Psoas muscle (tissue), 8 donors: ENCODE data around the gene ADAMTS16. TPM values are rescaled to one million over a fixed set of nuclear protein-coding genes. Genes with fewer than 3 reads are reported as not detected.

Experiments
- ATAC-seq, 4 donors: fragments of 200-7000 bp; cut with Tn5 transposase; one replicate each; pipeline ENCODE4 v1.9.1; 2020; ENCODE audit warnings: moderate library complexity in 3 of 4, mild to moderate bottlenecking in 2 of 4
- DNase-seq, 2 donors: peaks; one replicate each; pipeline ENCODE4 v3.0.0-alpha.2; 2020
- H3K27ac ChIP-seq: fragments of 200-600 bp; one replicate; pipeline ENCODE4 v1.8.0; 2022
- H3K27me3 ChIP-seq, 3 donors: fragments of 200-600 bp in 1 of 3; one replicate each; pipeline versions ENCODE4 v1.6.1 to v1.8.0; 2013 to 2022; ENCODE audit warnings: low read length in 2 of 3, mild to moderate bottlenecking in 2 of 3, moderate library complexity in 1 of 3; ENCODE audit not compliant: insufficient read depth in 3 of 3
- H3K36me3 ChIP-seq, 2 donors: fragments of 200-600 bp in 1 of 2; one replicate each; pipeline versions ENCODE4 v1.6.1 to v1.8.0; 2013 to 2022; ENCODE audit warnings: low read depth in 1 of 2, mild to moderate bottlenecking in 1 of 2, moderate library complexity in 1 of 2; ENCODE audit not compliant: insufficient read depth in 1 of 2
- H3K4me1 ChIP-seq: fragments of 200-600 bp; one replicate; pipeline ENCODE4 v1.8.0; 2022
- H3K4me3 ChIP-seq: fragments of 200-600 bp; one replicate; pipeline ENCODE4 v1.8.0; 2022; ENCODE audit warnings: mild to moderate bottlenecking
- H3K9me3 ChIP-seq: fragments of 200-600 bp; one replicate; pipeline ENCODE4 v1.8.0; 2022
- WGBS, 3 donors: extraction: QIAGEN DNeasy Blood & Tissue Kit; methylation state at CpG; one replicate each; pipeline versions ENCODE4 v1.1.6 to v1.1.7; 2013; 5-methylcytosine and 5-hydroxymethylcytosine counted together
- intact Hi-C, 2 donors: fragments of 100-400 bp; cut with DNase I; formaldehyde crosslinking; loops; one replicate each; pipeline versions ENCODE4 v1.11.0 to v1.14.2; 2022
- long read RNA-seq, 2 donors: library from polyadenylated mRNA; unstranded; transcript quantifications; one replicate each; pipeline ENCODE4 v2.0.0, GENCODE V29; 2021
- polyA plus RNA-seq, 3 donors: library from polyadenylated mRNA; stranded (reverse); fragments of 200-250 nt; gene quantifications; one replicate each; pipeline ENCODE4 v1.2.3, GENCODE V29; 2013
- total RNA-seq, 4 donors: library from RNA; stranded (reverse); fragmentation: NEBNext Ultra II Directional in 2 of 4; extraction: Animal tissue kit (Norgen Biotek cat#: 25700) in 2 of 4; gene quantifications; one replicate each; pipeline versions ENCODE4 v1.2.1 to v1.2.4, GENCODE V29; 2021 to 2023
- TF ChIP-seq, protein P1 (sequence below): fragments of 200-600 bp; IDR thresholded peaks from one replicate; pipeline ENCODE4 v1.8.0; 2022; ENCODE audit warnings: antibody characterized with exemption
- donor health status: healthy with polysubstance abuse.
- donor health status: DM: no; HTN: no; CAD: no; lungs with moderate emphysema.
- donor health status: Bipolar disorder and iron deficiency.
- donor health status: healthy.
- donor health status: DM: yes; HTN: yes; CAD: no.
- donor health status: DM: no; HTN: no; CAD: no.
- donor health status: DM: no; HTN: no; CAD: no.
- donor health status: DM: yes; HTN: yes; CAD: no.

Gene ADAMTS16, protein sequence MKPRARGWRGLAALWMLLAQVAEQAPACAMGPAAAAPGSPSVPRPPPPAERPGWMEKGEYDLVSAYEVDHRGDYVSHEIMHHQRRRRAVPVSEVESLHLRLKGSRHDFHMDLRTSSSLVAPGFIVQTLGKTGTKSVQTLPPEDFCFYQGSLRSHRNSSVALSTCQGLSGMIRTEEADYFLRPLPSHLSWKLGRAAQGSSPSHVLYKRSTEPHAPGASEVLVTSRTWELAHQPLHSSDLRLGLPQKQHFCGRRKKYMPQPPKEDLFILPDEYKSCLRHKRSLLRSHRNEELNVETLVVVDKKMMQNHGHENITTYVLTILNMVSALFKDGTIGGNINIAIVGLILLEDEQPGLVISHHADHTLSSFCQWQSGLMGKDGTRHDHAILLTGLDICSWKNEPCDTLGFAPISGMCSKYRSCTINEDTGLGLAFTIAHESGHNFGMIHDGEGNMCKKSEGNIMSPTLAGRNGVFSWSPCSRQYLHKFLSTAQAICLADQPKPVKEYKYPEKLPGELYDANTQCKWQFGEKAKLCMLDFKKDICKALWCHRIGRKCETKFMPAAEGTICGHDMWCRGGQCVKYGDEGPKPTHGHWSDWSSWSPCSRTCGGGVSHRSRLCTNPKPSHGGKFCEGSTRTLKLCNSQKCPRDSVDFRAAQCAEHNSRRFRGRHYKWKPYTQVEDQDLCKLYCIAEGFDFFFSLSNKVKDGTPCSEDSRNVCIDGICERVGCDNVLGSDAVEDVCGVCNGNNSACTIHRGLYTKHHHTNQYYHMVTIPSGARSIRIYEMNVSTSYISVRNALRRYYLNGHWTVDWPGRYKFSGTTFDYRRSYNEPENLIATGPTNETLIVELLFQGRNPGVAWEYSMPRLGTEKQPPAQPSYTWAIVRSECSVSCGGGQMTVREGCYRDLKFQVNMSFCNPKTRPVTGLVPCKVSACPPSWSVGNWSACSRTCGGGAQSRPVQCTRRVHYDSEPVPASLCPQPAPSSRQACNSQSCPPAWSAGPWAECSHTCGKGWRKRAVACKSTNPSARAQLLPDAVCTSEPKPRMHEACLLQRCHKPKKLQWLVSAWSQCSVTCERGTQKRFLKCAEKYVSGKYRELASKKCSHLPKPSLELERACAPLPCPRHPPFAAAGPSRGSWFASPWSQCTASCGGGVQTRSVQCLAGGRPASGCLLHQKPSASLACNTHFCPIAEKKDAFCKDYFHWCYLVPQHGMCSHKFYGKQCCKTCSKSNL
- under 1 TPM in 3 of 4 donors, not detected in 1; 0.08 to 0.27 (median 0.21) TPM for total RNA-seq
- polyA plus RNA-seq, result under 1 TPM; 0.01 to 0.04 (median 0.01) TPM
- long read RNA-seq, donor 1, result 0 reads
- long read RNA-seq, donor 2, result 0 reads

DNA sequence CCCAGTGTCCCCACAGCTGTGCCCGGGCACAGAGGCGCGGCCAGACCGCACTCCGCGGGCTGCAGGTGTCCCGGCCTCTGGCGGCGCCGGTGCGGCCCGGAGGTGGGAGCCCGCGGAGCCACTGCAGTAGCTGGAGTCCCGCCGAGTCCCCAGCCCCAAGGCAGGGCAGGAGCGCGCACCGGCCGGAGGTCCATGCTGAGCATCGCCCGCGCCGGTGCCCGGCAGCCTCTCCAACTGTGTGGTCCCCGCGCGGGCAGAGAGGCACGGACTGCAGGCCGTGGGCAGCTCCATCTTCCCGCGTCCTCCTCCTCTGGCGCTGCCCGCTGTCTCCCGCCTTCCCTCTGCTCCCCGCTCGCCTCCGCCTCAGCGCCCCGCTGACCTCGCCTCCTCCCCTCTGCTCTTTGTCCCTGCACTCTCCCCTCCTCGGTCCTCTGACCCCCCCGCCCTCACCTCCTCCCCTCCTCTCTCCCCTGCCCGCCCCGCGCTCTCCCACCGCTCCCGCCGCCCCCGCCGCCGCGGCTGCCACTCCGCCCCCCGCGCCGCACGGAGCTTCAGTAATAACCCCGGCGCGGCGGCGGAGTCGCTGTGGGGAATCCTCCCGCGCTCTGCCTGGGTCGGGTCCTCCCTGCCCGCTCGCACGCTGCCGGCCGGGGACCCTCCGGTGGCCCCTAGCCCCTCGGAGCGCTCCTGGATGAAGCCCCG, at the start of gene ADAMTS16:
TSS of gene ADAMTS16 (plus strand) at position 554 of the 702 bp plus-strand sequence. CDS start at position 692, 138 bp downstream.
- TF ChIP-seq, protein P1, sequence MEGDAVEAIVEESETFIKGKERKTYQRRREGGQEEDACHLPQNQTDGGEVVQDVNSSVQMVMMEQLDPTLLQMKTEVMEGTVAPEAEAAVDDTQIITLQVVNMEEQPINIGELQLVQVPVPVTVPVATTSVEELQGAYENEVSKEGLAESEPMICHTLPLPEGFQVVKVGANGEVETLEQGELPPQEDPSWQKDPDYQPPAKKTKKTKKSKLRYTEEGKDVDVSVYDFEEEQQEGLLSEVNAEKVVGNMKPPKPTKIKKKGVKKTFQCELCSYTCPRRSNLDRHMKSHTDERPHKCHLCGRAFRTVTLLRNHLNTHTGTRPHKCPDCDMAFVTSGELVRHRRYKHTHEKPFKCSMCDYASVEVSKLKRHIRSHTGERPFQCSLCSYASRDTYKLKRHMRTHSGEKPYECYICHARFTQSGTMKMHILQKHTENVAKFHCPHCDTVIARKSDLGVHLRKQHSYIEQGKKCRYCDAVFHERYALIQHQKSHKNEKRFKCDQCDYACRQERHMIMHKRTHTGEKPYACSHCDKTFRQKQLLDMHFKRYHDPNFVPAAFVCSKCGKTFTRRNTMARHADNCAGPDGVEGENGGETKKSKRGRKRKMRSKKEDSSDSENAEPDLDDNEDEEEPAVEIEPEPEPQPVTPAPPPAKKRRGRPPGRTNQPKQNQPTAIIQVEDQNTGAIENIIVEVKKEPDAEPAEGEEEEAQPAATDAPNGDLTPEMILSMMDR, result no peak

DNA sequence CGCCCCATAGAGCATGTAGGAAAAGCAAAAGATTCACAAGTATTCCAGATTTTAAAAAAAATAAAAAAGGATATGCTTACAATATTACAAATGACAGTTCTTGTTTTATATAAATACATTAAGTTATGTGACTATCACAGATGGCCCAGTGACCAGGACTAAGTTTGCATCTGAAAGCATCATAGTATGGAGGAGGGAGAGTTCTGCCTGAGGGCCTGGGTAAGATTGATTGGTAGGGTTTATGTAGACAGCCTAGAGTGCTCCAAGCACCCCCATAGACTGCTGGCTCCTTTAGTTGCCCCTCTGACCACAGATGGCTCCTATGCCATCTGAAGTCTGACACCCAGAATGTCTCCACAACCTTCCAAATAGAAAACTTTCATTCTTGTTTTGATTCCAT, 48.0 kb upstream of the ADAMTS16 start:
- Histone ChIP-seq H3K4me1 (no peaks in the 10 kb centered on the region), H3K4me3 (no peak overlapping the region), H3K27ac (no peak overlapping the region), H3K9me3 (no peaks in the 10 kb centered on the region), H3K36me3 (no peaks in the 10 kb centered on the region), H3K27me3 (peaks cover 0 to 3% (median 0%) of the 10 kb centered on the region in 3 donors)
- WGBS, 3 donors, result 3 to 79% (median 36%) methylated on average over 1 of the region's 1 CpG
- TF ChIP-seq, protein P1, result no peak
- no peak for ATAC-seq
- DNase-seq, result no peak
- intact Hi-C loops, result no loop called here

More for the DNA sequence above, at the start of gene ADAMTS16:
- no peak for DNase-seq
- 0 to 1% (median 1%) methylated on average over 39 to 75 of the region's 76 CpGs for WGBS, 3 donors
- Histone ChIP-seq H3K9me3 (no peaks in the 10 kb centered on the region), H3K4me1 (peaks cover 13% of the 10 kb centered on the region), H3K4me3 (peak within 1 kb of the TSS; percentile 61), H3K27me3 (peaks cover 0 to 26% (median 10%) of the 10 kb centered on the region in 3 donors), H3K36me3 (no peaks in the 10 kb centered on the region), H3K27ac (no peak within 1 kb of the TSS)
- intact Hi-C loops, result loop anchor here (2.0 to 5.0 kb wide), 5 partner anchors 202 to 277 kb away; no protein-coding TSS in a partner anchor
- peak; percentile 29 to 40 (median 36) for ATAC-seq

DNA sequence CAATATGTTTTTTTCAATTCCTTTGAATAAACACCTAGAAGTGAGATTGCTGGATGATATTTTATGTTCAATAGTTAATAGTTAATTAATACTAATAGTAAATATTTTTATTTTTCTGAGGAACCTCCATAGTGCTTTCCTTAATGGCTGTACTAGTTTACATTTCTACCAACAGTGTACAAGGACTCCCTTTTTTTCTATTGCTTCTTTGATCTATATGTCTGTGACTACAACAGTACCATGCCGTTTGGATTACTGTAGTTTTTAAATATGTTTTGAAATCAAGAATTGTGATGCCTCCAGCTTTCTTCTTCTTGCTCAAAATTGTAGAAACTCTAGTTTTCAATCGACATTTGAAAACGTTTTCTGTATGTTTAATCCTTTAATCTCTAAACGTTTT, 39.5 kb upstream of the ADAMTS16 start:
- no peaks in the 10 kb centered on the region for H3K36me3 ChIP-seq
- no peak overlapping the region for H3K27ac ChIP-seq
- intact Hi-C loops, result no loop called here
- peaks cover 5% of the 10 kb centered on the region for H3K9me3 ChIP-seq
- no peaks in the 10 kb centered on the region for H3K27me3 ChIP-seq
- no peak for ATAC-seq
- H3K4me1 ChIP-seq, result no peaks in the 10 kb centered on the region
- WGBS, 3 donors, result 87 to 89% (median 87%) methylated on average over 4 of the region's 4 CpGs
- H3K4me3 ChIP-seq, result no peak overlapping the region
- no peak for DNase-seq
- TF ChIP-seq, protein P1, result no peak

DNA sequence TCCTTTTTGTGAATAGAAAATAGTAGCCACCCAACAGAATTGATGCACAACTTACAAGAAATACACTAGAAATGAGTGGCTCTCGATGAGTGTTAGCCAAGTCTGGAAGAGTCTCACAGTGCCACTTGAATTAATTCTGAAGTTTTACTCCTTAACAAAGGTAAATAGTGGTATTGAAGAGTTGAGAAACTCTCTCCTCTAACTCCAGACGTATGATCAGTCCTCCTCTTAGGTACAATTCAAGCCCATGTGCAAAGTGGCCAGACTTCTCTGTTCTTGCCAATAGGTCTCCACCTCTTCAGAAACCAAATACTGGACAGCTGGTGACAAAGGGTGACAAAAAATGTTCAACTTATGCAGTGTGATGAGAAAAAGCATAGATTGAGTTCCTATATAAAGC, 38.5 kb upstream of the ADAMTS16 start:
- intact Hi-C loops, result no loop called here

More for the DNA sequence above, 38.5 kb upstream of the ADAMTS16 start:
- Histone ChIP-seq H3K27ac (no peak overlapping the region), H3K9me3 (peaks cover 5% of the 10 kb centered on the region), H3K36me3 (no peaks in the 10 kb centered on the region), H3K27me3 (no peaks in the 10 kb centered on the region), H3K4me3 (no peak overlapping the region), H3K4me1 (no peaks in the 10 kb centered on the region)
- TF ChIP-seq, protein P1, result no peak
- ATAC-seq (no peak), DNase-seq (no peak)
- WGBS, 3 donors, result 57 to 80% (median 61%) methylated on average over 2 of the region's 2 CpGs
